Stimulated activated CD4-positive, alpha-beta T cell treated with anti-CD3 and anti-CD28 coated beads, Interleukin-2, amount 100 ng/mL, for 24 hours (primary cell): Measurements from ENCODE around the gene ELMOD3.
"Not testable (repeated sequence)": the region's sequence is repeated elsewhere in the genome, so short reads cannot be mapped to it uniquely, and the experiment has no call there.

ENCODE experiments used
- DNase-seq, 2 donors: peaks; one replicate each; pipeline ENCODE4 v3.0.0-alpha.2; 2020

Gene ELMOD3

DNA sequence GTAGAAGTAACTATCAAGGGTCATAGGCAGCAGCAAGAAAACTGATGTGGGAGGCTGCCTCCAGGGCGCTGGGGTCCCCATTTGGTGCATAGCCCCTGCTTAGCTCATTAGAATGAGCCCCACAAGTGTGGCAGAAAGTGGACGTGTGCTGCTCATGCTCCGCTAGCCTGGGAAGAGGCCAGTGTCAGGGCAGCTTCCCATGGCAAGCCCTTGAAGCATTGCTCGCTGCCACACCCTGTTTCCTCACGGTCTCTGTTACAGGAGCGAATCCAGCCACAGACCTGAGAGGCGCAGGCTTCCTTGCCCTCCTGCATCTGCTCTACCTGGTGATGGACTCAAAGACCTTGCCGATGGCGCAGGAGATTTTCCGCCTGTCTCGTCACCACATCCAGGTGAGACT lies 22.5 kb downstream of the ELMOD3 start:
- no peak for DNase-seq

- DNase-seq = no peak
Measured at GRCh38 chr2:85378257-85378656, 23.7 kb downstream of the ELMOD3 start.

DNA sequence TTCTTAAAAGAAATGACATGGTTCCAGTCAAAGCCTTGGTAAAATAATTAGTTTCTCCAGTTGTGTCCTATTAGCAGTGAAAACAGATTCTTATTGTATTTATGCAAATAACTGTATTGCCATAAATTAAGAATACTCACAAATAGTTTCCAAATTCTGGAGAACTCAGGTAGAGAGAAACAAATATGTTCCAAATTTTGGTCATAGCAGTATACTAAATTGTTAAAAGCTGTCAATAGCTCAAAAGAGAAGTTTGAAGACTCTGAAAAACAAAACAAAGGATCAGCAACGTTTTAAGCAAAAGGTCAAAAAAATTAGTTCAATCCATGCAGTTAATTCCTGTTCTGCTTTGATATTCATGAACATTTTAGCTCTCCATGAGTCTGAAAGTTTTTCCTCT lies 25.5 kb downstream of the ELMOD3 start:
- no peak for DNase-seq

GRCh38 chr2:85383151-85383550 lies 28.6 kb downstream of the ELMOD3 start:
- not testable (repeated sequence) for DNase-seq

- DNase-seq = no peak
Measured at GRCh38 chr2:85383850-85384249, 29.3 kb downstream of the ELMOD3 start.

GRCh38 chr2:85385746-85386145 lies 31.2 kb downstream of the ELMOD3 start:
- DNase-seq = no peak

DNA sequence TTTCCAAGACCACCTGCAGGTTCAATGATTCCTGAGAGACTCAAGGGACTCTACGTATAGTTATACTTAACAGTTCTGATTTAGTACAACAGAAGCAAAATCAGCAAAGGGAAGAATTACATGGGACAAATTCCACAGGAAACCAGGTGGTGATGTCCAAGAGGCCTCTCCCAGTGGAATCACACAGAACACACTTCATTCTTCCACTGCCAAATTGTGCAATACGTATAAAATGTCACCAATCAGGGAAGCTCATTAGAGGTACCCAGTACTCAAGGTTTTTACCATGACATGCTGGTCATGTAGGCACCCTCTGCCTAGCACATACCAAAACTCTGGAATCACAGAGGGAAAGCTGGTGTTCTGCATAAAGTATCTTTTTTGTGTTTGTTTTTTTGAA lies 33.2 kb downstream of the ELMOD3 start:
- DNase-seq = no peak

- DNase-seq = no peak
Measured at GRCh38 chr2:85388878-85389538, 34.4 kb downstream of the ELMOD3 start.

GRCh38 chr2:85390941-85391669 lies 36.5 kb downstream of the ELMOD3 start:
- peak; percentile 77 to 78 for DNase-seq

- DNase-seq = no peak
Measured at GRCh38 chr2:85393836-85394235, 39.3 kb downstream of the ELMOD3 start.

DNA sequence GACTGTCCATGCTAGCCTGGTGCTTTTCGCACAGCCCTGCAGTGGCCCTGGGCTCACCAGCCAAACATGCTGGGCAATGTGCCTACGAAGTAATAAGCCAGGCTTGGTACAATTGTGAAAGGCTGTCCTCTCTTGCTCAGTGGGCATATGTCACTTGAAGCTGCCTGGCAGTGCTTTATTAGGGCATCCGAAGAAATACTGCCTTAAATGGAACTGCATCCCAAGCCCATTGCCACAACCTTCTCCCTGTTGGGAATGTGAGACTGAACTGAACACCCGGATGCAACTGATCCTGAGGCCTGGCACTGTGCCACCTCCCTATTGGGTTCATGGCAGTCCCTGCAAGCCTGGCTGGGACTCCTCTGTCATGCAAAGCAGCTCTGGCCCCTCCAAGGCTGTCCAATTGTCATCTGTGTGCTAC lies 39.7 kb downstream of the ELMOD3 start:
- DNase-seq = no peak

GRCh38 chr2:85394976-85395375 lies 40.4 kb downstream of the ELMOD3 start:
- DNase-seq = no peak

DNA sequence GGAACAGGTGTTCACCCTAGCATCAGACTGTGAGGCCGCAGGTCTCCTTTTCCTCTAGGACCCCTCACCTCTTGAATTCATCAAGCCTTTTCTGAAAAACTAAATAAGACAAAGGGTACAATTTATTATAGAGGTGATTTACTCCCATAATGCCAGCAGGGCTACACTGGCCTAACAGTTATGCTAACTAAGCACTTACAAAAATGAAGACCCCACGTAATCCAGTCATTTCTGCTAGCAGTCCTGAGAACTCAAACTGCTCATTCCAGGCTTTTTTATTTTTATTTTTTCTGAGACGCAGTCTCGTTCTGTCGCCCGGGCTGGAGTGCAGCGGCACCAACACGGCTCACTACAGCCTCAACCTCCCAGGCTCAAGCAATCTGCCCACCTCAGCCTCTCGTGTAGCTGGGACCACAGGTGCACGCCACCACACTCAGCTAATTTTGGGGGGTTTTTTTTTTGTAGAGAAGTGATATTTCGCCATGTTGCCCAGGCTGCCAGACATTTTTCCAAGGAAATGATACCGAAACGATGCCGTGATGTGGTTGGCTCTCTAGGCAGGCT lies 41.4 kb downstream of the ELMOD3 start:
- DNase-seq = no peak

GRCh38 chr2:85396531-85397470 lies 42.2 kb downstream of the ELMOD3 start:
- no peak for DNase-seq

GRCh38 chr2:85397925-85398331 lies 43.4 kb downstream of the ELMOD3 start:
- DNase-seq = no peak

- DNase-seq = no peak
Measured at GRCh38 chr2:85398426-85399182, 44.0 kb downstream of the ELMOD3 start.

DNA sequence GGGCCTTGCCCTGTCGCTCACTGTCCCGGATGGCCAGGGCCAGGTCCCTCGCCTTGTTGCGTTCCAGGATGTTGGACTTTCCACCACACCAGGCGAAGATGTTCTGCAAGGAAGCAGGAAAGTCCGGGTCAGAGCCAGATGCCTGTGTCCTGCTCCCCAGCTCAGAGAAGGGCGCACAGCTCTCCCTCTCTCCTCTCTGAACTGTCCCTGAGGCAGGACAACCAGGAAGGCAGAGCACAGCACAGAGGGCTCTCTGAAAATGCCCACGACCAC lies 44.5 kb downstream of the ELMOD3 start:
- DNase-seq = no peak

GRCh38 chr2:85400023-85400422 lies 45.5 kb downstream of the ELMOD3 start:
- no peak for DNase-seq

GRCh38 chr2:85400541-85401463 lies 46.2 kb downstream of the ELMOD3 start:
- DNase-seq = no peak

DNA sequence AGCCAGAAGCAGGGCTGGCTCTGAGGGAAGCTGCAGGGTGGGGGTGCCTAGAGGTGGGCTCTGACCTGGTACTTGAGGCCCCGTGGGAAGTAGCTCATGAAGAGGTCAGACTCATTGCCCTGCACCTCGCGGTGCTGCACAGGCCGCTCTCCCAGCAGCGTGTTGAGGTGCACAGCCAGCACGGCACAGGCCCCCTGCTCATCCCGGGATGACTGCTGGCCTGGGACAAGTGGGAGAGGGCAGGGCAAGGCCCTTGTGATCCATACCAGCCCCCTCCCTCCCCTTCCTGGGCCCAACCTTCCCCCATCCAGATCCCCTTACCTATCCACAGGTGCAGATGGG lies 46.9 kb downstream of the ELMOD3 start:
- no peak for DNase-seq

- DNase-seq = no peak
Measured at GRCh38 chr2:85401844-85402243, 47.3 kb downstream of the ELMOD3 start.
